ENCODE data around the gene MARCHF7. TPM values are rescaled to one million over a fixed set of nuclear protein-coding genes. Genes with fewer than 3 reads are reported as not detected.
"Not testable (repeated sequence)": the region's sequence is repeated elsewhere in the genome, so short reads cannot be mapped to it uniquely, and the experiment has no call there.

Gene MARCHF7, protein sequence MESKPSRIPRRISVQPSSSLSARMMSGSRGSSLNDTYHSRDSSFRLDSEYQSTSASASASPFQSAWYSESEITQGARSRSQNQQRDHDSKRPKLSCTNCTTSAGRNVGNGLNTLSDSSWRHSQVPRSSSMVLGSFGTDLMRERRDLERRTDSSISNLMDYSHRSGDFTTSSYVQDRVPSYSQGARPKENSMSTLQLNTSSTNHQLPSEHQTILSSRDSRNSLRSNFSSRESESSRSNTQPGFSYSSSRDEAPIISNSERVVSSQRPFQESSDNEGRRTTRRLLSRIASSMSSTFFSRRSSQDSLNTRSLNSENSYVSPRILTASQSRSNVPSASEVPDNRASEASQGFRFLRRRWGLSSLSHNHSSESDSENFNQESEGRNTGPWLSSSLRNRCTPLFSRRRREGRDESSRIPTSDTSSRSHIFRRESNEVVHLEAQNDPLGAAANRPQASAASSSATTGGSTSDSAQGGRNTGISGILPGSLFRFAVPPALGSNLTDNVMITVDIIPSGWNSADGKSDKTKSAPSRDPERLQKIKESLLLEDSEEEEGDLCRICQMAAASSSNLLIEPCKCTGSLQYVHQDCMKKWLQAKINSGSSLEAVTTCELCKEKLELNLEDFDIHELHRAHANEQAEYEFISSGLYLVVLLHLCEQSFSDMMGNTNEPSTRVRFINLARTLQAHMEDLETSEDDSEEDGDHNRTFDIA
- polyA plus RNA-seq (ENCODE audit: insufficient read length): 103 TPM

DNA sequence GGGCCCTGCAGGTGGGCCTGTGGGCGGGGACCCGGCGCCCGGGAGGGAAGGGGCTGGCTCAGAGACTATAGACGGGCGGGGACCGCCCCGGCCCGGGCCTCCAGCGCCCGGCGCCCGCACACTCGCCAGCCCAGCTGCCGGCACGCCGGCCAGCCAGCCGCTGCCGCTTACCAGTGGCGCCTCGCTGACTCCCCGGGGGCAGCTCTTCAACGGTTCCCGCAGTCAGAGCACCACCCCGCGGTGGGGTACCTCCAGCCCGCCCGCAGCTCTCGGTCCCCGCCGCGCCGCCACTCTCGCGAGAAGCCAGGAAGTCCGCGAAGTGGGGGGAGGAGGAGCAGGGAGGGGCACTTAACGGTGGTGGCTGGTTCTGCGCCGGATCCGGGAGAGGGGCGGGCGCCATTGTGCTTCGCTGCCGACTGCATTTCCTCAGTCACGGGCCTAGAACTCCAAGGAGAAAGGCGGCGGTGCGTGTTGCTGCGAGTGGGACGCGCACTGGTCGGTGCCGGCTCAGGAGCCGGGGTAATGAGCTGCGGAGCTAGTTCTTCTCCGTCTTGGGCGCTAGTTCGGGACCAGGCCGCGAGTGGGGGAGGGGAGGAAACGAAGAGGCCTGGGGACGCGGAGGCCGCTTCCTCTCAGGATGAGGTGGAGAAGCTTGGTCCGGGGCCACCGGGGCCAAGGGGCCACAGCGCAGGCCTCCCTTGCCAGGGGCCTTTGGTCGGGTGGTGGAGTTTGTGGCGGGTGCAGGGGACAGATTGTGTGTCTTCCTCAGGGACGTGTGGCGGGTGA lies at the start of gene MARCHF7:
Gene MARCHF7 (plus strand): TSS at position 364 of the 786 bp plus-strand sequence. CDS start 16,517 bp downstream, outside the sequence.
- peak; percentile 95 for DNase-seq

DNA sequence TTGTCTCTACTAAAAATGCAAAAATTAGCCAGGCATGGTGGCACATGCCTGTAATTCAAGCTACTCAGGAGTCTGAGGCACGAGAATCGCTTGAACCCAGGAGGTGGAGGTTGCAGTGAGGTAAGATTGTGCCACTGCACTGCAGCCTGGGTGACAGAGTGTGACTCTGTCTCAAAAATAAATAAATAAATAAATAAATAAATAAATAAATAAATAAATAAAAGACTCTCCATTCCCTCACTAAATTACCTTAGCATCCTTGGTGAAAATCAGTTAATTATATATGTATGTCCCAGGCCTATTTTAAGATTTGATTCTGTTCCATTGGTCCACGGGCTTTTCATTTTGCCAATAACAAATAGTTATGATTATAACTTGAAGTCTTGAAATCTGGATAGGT lies 44.9 kb upstream of the MARCHF7 start:
- DNase-seq: not testable (repeated sequence)

DNA sequence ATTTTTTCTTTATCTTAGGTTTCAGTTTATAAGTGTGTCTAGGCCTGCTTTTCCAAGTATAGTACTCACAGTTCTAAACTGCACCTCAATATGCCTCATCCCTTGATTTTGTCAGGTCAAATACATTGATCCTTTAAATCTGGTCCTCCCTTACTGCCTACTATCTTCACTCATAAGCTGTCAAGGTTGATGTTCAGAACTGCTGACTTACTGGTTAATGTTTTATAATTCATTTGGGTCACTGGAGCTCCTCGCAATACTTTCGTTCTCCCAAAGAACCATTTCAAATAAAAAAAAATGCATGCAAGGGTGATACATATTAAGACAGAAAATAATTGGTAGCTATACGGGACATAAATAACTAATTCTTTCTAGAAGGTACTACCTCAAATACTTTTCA lies 41.3 kb upstream of the MARCHF7 start:
- DNase-seq: no peak

DNA sequence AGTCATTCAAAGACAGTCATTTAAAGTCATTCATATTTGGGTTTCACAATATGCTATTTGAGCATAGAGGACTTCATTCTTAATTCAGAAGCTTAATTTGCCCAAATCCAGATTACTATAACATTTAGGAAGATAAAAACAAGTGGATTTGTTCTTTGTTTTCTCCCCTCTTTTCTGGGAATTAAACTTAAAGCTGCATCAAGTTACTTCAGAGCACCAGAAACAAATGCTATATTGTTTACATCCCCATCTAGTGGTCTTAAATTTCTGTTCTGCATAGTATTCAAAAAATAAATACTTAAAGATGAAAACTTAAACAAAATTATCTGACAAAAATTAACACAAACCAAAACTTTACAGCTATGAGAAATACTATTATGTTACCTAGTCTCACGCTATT lies 34.7 kb upstream of the MARCHF7 start:
- no peak for DNase-seq

DNA sequence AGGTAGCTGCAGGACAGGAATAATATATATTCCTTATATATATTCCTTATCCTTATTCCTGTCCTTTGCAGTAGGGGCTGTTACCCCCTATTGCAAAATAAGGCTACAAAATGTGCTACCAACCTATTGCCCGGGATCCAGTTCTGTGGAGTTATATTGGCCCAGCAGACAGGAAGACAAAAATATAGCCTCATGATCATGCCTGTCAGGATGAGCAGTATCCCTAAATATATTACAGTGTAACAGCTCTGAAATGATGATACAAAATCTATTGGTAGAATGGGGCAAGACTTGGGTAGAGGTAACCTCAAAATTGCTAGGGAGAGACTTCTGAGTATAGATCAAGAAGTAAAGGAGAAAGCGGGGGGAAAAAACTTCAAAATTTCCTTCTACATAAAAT lies 31.6 kb upstream of the MARCHF7 start:
- DNase-seq: no peak

DNA sequence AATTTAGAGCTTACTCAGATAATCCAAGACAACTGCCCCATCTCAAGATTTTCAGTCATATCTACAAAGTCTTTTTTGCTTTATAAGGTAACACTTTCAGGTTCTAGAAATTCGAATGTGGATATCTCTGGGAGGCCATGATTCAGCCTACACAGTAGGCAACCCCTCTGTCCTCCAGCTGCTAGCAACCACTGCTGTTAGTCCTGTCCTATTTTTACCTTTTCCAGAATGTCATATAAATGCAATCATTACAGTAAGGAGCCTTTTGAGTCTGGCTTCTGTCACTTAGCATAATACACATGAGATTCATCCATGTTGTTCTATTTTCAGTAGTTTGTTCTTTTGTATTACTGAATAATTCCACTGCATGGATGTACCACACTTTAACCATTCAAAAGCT lies 28.5 kb upstream of the MARCHF7 start:
- DNase-seq: no peak

DNA sequence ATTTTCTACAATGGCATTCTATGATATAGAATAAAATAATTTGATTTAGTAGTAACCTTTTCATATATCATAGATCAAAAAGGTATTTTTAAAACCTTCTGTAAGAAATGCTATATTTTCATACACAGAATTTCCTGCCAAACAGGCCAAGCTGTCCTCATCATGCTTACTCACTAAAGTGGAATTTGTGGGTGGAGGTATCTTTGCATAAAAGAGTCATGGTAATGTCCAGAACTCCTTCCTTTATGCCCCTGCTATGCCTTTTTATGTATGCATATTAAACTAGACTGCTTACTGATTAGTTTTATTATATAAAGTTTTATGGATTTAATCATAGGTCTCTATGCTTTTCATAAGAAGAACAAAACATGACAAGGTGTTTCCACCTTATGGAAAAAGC lies 27.5 kb upstream of the MARCHF7 start:
- DNase-seq: no peak

DNA sequence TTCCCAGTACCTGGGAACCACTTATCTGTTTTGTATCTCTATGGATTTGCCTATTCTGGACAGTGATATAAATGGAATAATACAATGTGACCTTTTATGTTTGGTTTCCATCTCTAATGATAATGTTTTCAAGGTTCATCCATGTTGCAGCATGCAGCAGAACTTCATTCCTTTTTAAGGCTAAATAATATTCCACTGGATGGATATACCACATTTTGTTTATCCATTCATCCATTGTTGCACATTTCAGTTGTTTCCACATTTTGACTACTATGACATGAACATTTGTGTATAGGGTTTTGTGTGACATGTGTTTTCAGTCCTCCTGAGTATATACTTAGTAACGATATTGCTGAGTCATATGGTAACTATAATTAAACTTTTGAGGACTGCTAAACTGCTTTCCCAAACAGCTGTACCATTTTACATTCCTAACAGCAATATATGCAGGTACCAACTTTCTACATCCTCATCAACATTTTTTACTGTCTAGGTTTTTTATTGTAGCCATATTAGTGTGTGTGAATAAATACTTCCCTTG lies 17.7 kb upstream of the MARCHF7 start:
- DNase-seq: no peak

DNA sequence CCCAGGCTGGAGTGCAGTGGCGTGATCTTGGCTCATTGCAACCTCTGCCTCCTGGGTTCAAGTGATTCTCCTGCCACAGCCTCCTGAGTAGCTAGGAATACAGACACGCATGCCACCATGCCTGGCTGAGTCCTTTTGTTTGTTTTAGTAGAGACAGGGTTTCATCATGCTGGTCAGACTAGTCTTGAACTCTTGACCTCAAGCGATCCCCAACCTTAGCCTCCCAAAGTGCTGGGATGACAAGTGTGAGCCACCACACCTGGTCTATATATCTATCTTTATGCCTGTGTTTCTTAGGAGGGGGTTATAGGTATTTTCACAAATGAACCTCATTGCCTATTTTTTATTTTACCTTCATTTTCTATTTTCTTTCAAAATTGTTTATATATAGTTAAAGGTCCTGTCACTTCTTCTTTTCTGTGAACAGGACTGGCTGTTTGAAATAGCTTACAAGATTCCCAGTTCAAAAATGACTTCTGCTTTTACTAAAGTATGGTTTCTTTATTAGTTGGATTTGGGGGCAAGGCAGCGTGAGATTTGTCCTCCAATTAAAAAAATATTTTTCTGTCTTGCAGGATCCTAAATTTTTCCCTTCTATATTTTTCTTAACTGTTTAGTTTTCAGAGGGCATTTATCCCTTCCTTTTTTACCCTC lies 16.4 kb upstream of the MARCHF7 start:
- DNase-seq: no peak

DNA sequence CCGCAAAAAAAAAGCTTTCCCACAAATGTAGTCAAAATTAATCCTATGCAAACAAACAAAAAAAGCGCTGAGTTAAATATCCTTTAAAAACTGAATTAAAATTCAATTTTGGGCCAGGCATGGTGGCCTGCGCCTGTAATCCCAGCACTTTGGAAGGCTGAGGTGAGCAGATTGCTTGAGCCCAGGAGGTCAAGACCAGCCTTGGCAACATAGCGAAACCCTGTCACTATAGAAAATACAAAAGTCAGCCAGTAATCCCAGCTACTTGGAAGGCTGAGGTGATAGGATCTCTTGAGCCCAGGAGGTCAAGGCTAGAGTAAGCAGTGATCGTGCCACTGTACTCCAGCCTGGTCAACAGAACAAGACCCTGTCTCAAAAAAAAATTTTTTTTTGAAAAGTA lies 8.8 kb upstream of the MARCHF7 start:
- no peak for DNase-seq

DNA sequence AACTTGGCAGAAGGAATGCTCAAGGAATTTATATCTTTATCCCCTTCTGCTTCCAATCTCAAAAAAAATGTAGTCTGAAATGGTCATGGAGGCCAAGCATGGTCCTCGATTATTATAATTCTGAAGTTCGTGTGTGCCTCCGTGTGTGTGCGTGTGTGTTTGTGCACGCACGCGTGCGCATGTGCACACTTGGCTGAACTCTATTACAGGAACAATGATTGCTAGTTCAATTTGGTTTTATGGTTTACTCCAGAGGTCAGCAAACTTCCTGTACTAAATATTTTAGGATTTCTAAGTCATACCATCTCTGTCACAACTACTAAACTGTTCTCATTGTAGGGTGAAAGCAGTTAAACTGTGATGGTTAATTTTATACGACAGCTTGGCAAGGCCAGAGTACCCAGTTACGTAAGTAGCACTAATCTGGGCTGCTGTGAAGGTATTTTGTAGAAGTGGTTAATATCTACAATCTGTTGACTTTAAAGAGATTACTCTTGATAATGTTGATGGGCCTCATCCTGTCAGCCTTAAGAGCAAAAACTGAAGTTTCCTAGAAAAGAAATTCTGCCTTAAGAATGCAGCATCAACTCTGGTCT lies 5.8 kb upstream of the MARCHF7 start:
- DNase-seq: no peak

DNA sequence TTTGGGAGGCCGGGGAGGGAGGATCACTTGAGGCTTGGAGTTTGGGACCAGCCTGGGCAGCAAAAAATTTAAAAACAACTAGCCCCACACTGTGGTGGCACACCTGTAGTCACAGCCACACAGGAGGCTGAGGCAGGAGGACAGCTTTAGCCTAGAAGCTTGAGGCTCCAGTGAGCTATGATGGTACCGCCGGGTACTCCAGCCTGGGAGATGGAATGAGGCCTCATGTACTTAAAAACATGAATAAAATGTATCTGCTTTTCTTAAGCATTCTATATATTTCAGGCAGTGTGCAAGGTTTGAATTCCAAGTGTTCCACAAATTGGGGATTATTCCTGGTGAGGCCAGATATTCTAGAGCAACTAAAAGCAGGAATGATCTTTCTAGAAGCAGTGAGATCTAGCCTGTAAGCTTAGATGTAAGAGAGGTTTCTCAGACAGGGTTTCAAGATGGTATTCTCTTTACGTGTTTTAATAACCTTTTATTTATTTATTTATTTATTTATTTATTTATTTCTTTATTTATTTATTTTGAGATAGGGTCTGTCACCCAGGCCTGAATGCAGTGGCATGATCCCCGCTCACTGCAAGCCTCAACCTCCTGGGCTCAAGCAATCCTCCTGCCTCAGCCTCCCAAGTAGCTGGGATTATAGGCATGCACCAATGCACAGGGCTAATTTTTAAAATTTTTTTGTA lies 4.1 kb upstream of the MARCHF7 start:
- no peak for DNase-seq

DNA sequence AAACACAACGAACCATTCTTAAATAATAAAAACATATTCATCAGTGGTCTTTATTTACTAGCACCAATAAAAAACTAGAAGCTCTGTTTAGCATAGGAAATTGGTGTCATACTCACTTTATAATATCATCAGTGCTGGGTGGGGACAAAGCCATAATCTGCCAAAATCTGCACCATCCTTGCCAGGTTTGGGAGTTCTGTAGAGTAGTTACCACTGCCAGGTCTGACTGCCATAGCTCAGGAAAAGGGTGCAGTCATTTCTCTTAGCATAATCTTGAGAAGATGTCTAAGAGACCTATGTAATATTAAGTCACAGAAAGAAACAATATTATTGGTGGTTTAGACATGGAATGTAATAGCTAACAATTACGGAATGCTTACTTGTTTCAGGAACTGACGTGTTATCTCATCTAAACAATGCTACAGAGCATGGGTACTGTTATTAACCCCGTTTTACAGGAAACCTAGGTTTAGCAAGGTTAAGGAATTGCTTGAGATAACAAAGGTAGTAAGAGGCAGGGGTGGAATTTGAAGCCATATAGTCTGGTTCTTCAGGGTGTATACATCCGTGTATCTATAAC lies 1.6 kb upstream of the MARCHF7 start:
- no peak for DNase-seq

DNA sequence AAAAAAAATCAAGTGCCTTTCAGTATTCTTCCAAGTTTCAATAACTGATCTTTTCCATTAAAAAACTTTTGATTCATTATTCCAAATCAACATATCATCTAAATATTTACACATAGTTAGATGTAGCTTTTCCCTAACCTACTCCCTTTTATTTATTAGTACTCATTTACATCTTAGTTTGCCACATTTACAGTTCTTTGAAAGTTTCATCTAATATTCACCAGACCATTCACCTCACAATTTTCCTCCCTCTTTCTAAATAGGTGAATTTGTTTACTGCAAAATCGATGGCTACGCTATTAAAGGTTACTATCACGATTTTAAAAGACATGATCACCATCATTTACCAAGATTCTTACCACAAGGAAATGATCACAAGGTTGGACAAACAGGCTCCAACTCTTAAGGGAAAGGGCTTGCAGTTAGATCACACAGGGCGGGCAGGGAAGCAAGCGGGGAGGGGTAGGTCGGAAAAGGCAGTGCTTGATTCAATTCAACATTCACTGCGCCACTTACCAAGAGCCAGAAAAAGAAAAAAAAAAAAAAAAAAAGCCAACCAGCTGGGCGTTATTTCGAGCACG lies 654 bp upstream of the MARCHF7 start:
- DNase-seq: no peak

DNA sequence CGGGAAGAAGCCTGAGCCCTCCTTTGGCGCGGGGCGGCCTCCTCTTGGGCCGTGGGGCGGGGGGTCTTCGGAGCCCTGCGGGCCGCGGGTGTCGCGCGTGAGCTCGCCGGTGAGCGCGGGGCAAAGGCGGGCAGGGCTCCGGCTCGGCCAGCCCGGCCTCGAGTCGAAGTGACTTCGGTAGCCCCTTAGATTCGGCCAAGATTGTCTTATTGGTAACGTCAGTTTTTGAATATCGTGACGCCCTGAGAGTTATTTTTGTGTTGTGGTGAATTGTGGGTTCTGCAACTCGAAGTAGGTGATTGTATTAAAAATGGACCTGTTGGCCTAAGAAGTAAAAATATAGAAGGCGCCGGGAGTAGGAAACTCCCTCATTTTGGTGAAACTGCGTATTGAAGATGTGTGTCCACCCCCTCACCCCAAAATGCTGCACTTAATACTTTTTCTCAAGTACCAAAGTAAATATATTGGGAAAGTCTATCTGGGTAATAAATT lies 669 bp downstream of the MARCHF7 start:
- DNase-seq: no peak

DNA sequence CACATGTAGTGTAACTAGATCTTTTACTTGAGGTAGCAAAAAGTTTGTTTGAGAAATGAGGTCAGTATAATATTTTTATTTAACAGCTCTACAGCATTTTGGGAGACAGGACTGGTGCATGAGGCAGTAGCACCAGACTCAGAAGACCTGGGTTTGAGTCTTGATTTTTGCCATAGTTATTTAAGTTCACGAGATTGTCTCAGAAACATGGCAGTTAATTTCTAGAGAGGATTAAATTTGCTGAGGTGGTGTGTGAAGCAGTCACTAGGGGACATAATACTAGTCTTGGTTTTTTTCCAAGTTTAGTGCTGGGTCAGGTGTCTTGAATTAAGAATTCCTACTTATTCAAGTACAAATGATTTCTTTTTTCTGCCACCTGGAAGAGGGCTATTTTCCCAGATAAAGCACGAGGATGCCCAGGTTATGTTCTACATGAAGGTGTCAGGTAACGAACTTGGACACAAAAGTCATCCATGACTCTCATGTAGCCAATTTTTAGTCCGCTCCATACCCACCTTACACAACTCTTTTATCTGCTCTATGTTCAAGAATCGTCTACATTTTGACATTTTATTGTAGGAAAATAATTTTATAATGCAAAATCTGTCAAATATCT lies 1.4 kb downstream of the MARCHF7 start:
- DNase-seq: peak; percentile 8

DNA sequence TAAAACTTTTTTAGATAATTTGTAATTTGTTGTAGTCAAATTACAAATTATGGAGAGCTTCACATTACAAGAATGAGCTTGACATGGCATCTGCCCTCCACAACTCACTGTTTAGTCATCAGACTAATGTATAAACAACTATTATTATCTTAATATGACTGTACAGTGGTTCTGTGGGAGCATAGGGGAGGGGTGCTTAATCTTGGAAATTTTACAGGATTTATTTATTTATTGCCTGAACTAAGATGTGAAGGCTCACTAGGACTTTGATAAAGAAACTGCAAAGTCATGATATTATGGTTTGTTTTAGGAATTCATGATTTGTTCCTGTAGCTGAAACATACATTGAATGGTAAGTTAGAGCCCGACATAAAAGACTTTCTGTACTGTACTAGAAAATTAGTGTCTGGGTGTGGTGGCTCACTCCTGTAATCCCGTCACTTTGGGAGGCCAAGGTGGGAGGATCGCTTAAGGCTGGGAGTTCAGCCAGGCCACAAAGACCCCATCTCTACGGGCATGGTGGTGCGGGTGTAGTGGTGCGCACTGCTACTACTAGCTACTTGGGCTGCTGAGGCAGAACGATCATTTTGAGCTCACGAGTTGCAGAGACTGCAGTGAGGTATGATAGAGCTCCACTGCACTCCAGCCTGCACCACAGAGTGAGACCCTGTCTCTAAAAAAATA lies 2.1 kb downstream of the MARCHF7 start:
- no peak for DNase-seq

DNA sequence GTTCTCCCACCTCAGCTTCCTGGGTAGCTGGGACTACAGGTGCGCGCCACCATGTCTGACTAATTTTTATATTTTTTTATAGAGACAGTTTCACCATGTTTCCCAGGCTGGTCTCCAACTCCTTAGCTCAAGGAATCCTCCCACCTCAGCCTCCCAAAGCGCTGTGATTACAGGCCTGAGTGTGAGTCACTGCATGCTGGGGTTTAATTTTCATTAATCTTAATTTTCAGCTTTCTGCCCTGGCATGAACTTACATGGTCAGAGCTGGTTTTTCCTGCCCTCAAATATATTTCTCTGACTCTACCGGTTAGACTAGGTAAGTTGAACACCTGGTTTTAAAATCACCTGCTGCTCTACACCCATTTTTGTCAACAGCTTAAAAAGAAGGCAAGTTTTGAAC lies 3.1 kb downstream of the MARCHF7 start:
- no peak for DNase-seq

DNA sequence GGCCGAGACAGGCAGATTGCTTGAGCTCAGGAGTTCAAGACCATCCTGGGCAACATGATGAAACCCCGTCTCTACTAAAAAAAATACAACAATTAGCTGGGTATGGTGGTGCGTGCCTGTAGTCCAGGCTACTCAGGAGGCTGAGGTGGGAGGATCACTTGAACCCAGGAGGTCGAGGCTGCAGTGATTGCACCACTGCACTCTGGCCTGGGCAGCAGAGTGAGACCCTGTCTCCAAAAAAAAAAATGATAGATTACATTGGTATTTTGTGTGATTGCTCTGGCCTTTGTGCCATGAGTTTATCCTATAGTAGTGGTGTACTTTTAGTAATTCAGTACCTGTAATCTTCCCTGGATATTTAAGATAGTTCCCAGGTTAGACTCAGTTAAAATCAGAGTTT lies 4.1 kb downstream of the MARCHF7 start:
- DNase-seq: not testable (repeated sequence)

Data from hindlimb muscle (tissue), 1 donor.